Uterus (tissue), 4 donors: ENCODE measurements around the gene FAM32A. TPM values are rescaled to one million over a fixed set of nuclear protein-coding genes. Genes with fewer than 3 reads are reported as not detected.

ENCODE experiments used
- DNase-seq, 2 donors: peaks; one replicate each; pipeline ENCODE4 v3.0.0-alpha.2; 2019 to 2020
- H3K27ac ChIP-seq, 2 donors: fragments of 200-600 bp; sonication (generic); 1 replicate in 1 of 2; 2 replicates in 1 of 2; pipeline ENCODE4 v1.5.1; 2016 to 2018
- H3K27me3 ChIP-seq, 2 donors: fragments of 200-600 bp; sonication (generic); one replicate each; pipeline ENCODE4 v1.5.1; 2018 to 2019; ENCODE audit warnings: control low read depth in 1 of 2
- H3K36me3 ChIP-seq, 2 donors: fragments of 200-600 bp; sonication (generic); one replicate each; pipeline ENCODE4 v1.5.1; 2019; ENCODE audit warnings: control low read depth in 1 of 2
- H3K4me1 ChIP-seq, 2 donors: fragments of 200-600 bp; sonication (generic); one replicate each; pipeline ENCODE4 v1.5.1; 2018 to 2019; ENCODE audit warnings: control low read depth in 1 of 2
- H3K4me3 ChIP-seq, 2 donors: fragments of 200-600 bp; sonication (generic); 1 replicate in 1 of 2; 2 replicates in 1 of 2; pipeline ENCODE4 v1.5.1; 2018 to 2019; ENCODE audit warnings: mild to moderate bottlenecking in 1 of 2
- H3K9me3 ChIP-seq, 2 donors: fragments of 200-600 bp; sonication (generic); one replicate each; pipeline ENCODE4 v1.5.1; 2019; ENCODE audit warnings: control low read depth in 1 of 2
- CTCF ChIP-seq, 4 experiments: fragments of 200-600 bp in 2 of 4; fragments of 450-650 bp in 2 of 4; sonication (generic) in 2 of 4; IDR thresholded peaks; one replicate each; pipeline ENCODE4 v1.5.1; 2016 to 2019; ENCODE audit warnings: antibody characterized with exemption in 4 of 4, mild to moderate bottlenecking in 2 of 4, moderate library complexity in 1 of 4
- POLR2A ChIP-seq, 2 donors: fragments of 450-650 bp; IDR thresholded peaks; one replicate each; pipeline ENCODE4 v1.6.1; 2016; ENCODE audit warnings: antibody characterized with exemption in 2 of 2, mild to moderate bottlenecking in 1 of 2, moderate library complexity in 1 of 2
- intact Hi-C: fragments of 100-400 bp; cut with DNase I; formaldehyde crosslinking; loops from one replicate; pipeline ENCODE4 v1.15.1; 2023; ENCODE audit warnings: low total_unique reads
- total RNA-seq, 4 donors: library from RNA; depleted of rRNA in 3 of 4; stranded (reverse); fragments of >200 nt in 3 of 4; gene quantifications; one replicate each; pipeline versions ENCODE4 v1.1.0 to v1.2.4, GENCODE V29; 2014 to 2023
- donor health status: DM: yes; HTN: yes; CAD: no.

FAM32A gene
- total RNA-seq, 4 donors from 2014 or later: 17.6 to 106 (median 31.0) TPM

GRCh38 chr19:16200038-16201010 lies 15.1 kb downstream of the FAM32A start:
- intact Hi-C loops: no loop called here
- H3K4me3 ChIP-seq: no peak overlapping the region
- TF ChIP-seq POLR2A (IDR thresholded peaks at IDR 0.05): no peak
- no peak for TF ChIP-seq CTCF (IDR thresholded peaks at IDR 0.05)
- H3K27ac ChIP-seq: no peak overlapping the region
- no peak for DNase-seq
- H3K27me3 ChIP-seq: no peaks in the 10 kb centered on the region
- H3K9me3 ChIP-seq: no peaks in the 10 kb centered on the region
- H3K36me3 ChIP-seq: no peaks in the 10 kb centered on the region
- peaks cover 11 to 12% of the 10 kb centered on the region in 2 donors for H3K4me1 ChIP-seq

- Histone ChIP-seq H3K27ac (no peak overlapping the region), H3K36me3 (no peaks in the 10 kb centered on the region), H3K9me3 (no peaks in the 10 kb centered on the region), H3K27me3 (no peaks in the 10 kb centered on the region), H3K4me1 (peaks cover 11 to 12% of the 10 kb centered on the region in 2 donors), H3K4me3 (no peak overlapping the region)
- intact Hi-C loops: no loop called here
- TF ChIP-seq CTCF (IDR thresholded peaks at IDR 0.05) (no peak), POLR2A (IDR thresholded peaks at IDR 0.05) (no peak)
- DNase-seq: no peak
These were observed 15.8 kb downstream of the FAM32A start for GRCh38 chr19:16201011-16201391.

GRCh38 chr19:16202320-16203255 lies 17.4 kb downstream of the FAM32A start:
- H3K36me3 ChIP-seq: no peaks in the 10 kb centered on the region
- H3K4me3 ChIP-seq: no peak overlapping the region
- intact Hi-C loops: no loop called here
- peaks cover 8 to 12% of the 10 kb centered on the region in 2 donors for H3K4me1 ChIP-seq
- no peaks in the 10 kb centered on the region for H3K9me3 ChIP-seq
- no peak overlapping the region for H3K27ac ChIP-seq
- H3K27me3 ChIP-seq: no peaks in the 10 kb centered on the region
- DNase-seq: no peak
- TF ChIP-seq CTCF (IDR thresholded peaks at IDR 0.05) (no peak), POLR2A (IDR thresholded peaks at IDR 0.05) (no peak)

GRCh38 chr19:16203256-16204004 lies 18.2 kb downstream of the FAM32A start:
- TF ChIP-seq POLR2A (IDR thresholded peaks at IDR 0.05) (no peak), CTCF (IDR thresholded peaks at IDR 0.05) (no peak)
- Histone ChIP-seq H3K36me3 (no peaks in the 10 kb centered on the region), H3K27me3 (no peaks in the 10 kb centered on the region), H3K9me3 (no peaks in the 10 kb centered on the region), H3K27ac (no peak overlapping the region), H3K4me3 (no peak overlapping the region), H3K4me1 (peaks cover 8 to 12% of the 10 kb centered on the region in 2 donors)
- DNase-seq: no peak
- intact Hi-C loops: no loop called here
